VCaP (cell line): ENCODE measurements around the gene ADAMTS19.

Source experiments
- H3K27ac ChIP-seq: fragments of 450-650 bp; 2 replicates; pipeline ENCODE4 v1.5.1; 2017
- TF ChIP-seq, protein P1 (sequence below): fragments of 450-650 bp; conservative IDR thresholded peaks from 2 replicates; pipeline ENCODE4 v1.5.1; 2017; ENCODE audit warnings: mild to moderate bottlenecking, moderate library complexity

Gene ADAMTS19

DNA sequence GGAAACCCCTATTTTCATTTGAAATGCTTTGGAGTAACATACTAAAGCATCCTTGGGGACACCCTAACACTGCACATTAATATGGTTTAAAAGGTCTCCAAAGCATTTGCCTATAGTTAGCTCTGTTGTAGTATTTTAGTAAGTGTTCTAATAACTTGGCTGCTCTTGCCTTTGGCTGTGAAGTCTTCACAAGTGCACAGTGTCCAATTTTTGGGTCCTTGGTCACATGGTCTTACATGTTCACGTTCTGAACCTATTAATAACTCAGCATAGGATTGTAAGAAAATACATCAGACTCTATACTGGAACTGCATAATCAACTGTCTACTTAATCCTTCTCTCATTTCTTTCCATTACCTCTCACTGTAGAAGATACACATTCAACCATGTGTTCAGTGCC lies 17.4 kb downstream of the ADAMTS19 start:
- TF ChIP-seq, protein P1, sequence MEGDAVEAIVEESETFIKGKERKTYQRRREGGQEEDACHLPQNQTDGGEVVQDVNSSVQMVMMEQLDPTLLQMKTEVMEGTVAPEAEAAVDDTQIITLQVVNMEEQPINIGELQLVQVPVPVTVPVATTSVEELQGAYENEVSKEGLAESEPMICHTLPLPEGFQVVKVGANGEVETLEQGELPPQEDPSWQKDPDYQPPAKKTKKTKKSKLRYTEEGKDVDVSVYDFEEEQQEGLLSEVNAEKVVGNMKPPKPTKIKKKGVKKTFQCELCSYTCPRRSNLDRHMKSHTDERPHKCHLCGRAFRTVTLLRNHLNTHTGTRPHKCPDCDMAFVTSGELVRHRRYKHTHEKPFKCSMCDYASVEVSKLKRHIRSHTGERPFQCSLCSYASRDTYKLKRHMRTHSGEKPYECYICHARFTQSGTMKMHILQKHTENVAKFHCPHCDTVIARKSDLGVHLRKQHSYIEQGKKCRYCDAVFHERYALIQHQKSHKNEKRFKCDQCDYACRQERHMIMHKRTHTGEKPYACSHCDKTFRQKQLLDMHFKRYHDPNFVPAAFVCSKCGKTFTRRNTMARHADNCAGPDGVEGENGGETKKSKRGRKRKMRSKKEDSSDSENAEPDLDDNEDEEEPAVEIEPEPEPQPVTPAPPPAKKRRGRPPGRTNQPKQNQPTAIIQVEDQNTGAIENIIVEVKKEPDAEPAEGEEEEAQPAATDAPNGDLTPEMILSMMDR = no peak
- H3K27ac ChIP-seq = no peak overlapping the region

DNA sequence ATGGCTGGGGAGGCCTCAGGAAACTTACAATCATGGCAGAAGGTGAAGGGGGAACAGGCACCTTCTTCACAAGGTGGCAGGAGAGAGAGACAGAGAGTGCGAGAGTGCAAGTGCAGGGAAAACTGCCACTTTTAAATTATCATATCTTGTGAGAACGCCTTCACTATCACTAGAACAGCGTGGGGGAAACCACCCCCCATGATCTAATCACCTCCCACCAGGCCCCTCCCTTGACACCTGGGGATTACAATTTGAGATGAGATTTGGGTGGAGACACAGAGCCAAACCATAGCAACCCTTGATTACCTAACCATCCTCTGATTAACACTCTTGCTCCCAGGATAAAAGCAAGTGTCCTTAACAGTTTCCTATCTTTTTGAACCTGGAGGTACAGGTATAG lies 21.1 kb downstream of the ADAMTS19 start:
- TF ChIP-seq, protein P1 = no peak
- no peak overlapping the region for H3K27ac ChIP-seq

DNA sequence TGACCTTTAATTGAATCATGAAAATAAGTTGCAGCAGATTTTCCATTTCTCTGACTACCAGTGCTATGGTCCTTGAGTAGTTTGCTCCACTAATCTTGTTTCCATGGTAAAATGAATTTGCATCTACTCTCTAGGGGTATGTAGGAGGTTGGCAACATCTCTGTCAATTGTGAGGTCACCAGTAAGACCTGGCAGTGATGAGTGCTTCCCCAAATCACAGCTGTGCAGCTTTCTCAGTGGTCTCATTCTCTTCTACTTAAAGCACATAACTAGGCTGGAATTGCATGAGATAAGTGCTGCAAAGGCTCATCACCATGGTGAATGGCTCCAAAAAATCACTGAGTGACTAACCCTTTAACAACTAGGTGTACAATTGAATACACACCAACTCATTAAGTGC lies 36.3 kb downstream of the ADAMTS19 start:
- no peak overlapping the region for H3K27ac ChIP-seq
- TF ChIP-seq, protein P1 = no peak

DNA sequence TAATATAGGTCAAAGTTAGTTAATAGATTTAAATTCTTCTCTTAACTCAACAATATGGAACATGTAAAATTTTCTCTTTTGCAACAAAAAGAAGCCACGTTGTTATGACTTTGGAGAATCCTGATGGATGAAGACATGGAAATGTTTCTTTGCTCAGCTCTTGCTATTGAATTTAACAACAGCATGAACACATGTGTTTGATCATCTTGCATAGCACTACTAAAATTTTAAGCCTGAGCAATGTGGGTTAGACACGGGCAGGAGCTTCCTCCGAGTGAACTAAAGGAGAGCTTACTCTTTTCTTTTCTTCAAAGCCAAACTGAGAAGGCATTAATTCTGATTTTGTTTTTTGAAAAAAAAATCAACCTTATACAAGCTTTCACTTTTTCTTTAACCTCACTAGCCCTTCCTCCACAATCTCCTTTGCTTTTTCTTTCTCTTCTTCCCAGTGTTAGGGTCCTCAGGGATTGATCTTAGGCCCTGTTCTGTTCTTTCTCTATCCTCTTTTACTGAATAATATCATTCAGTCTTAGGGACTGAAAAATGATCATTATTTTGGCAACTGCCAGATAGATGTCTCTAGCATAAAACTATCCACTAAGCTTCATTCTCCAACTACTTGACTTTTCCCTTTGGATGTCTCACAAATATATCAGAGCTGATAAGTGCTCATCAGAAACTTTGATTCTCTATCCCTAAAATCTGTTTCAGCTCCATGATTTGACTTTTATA lies 36.9 kb downstream of the ADAMTS19 start:
- no peak overlapping the region for H3K27ac ChIP-seq
- TF ChIP-seq, protein P1 = no peak

DNA sequence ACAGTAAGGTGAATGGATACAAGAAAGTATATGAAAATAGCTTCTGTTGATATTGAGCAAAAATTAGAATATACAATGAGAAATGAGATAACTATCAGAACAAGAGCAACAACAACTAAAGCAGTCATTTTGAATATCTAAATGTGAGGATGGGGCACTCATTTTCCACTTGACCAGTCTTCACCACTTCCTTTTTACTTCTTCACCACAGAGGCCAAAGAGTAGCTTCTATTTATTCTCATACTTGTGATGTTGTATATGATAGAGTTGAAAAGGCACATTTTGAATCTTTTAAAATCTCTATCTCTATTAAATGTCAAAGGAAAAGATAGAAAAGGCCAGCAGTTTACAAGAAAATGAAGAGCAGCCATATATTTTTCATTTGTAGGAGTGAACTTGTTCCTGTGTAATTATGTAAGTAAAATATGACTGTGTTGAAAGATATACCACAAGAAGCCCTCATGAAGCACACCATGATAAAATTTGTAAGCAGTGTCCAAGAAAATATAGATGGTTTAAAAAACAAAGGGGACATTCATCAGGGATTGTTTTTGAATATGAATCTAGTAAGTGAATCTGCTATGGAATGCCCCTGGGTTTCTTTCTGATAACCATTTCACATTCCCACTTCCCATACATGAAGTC lies 39.2 kb downstream of the ADAMTS19 start:
- no peak overlapping the region for H3K27ac ChIP-seq
- TF ChIP-seq, protein P1 = no peak

DNA sequence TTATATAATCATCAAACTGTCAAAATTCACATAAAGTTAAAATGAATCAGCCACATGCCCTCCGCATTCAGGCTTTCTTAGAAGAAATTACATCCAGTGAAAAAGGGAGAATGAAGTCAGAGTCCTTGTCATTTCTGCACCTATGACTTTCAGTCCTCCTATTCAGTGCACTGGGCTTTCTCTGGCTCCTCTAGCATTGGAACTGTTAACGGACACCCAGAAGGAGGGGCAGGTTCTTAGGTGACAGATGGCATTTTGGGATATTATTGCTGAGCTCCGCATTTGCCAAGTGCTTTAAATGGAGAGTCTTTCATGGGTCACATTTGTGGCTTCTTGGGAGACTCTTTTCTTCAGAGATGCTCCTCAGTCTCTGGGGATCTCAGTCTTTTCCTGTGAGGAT lies 40.0 kb downstream of the ADAMTS19 start:
- TF ChIP-seq, protein P1 = no peak
- no peak overlapping the region for H3K27ac ChIP-seq

DNA sequence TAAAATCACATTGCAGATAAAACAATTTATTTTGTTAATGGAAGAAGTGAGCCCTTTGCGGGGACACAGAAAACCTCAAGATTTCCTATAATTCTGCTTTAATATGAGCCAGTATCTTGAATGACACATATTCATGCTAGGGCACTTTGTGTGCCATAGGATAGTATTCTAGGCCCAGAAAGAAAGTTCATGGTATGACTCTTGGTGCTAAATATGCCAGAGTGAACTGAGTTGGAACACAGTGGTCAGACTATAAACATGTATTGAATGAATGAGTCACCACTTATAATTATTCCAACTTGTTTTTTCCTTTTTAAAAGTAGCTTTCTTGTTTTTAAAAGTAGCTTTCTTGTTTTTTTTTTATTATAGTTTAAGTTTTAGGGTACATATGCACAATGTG lies 46.0 kb downstream of the ADAMTS19 start:
- H3K27ac ChIP-seq = no peak overlapping the region
- TF ChIP-seq, protein P1 = no peak
